ENCODE measurements around the gene RUNX2. TPM values are rescaled to one million over a fixed set of nuclear protein-coding genes. Genes with fewer than 3 reads are reported as not detected.

RUNX2 gene
- total and polyA plus RNA-seq, 10 of the 15 experiments (the other 5 are each of a cell fraction or from before 2014, with no cell fraction given) = 0.01 to 0.77 (median 0.15) TPM; not detected in 3

DNA sequence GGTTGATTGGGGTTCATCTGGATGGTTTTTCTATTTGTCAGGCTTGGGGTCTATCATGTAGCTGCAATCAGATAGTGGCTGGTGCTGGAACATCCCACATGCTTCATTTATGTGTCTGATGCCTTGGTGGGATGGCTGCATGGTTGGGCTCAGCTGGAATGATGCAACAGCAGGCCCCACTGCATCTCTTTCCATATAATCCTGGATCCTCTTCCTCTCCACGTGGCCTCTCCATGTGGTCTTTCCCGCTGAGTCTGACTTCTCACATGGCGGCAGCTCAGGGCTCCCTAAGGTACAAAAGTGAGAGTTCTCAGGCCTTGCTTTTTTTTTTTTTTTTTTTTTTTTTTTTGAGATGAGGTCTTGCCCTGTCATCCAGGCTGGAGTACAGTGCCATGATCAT lies 114.6 kb downstream of the RUNX2 start:
- H3K9ac ChIP-seq (ENCODE audit: control insufficient read depth, insufficient read depth, low read length) = no peak overlapping the region
- H3K4me3 ChIP-seq = no peak overlapping the region
- BruUV-seq (replicated peaks) = no TSS peak
- ChIA-PET POLR2A (interaction anchor here (0.6 kb wide), 1 partner anchor 155 kb away, joined by 4 read pairs; no protein-coding TSS in a partner anchor), SMC1A (ENCODE audit: uncharacterized antibody, unreplicated experiment) (interaction anchor here (0.8 to 1.4 kb wide), 2 partner anchors 235 to 272 kb away, joined by 4 read pairs; no protein-coding TSS in a partner anchor), CTCF (interaction anchor here (0.5 kb wide), 1 partner anchor 233 kb away, joined by 3 read pairs; no protein-coding TSS in a partner anchor), RAD21 (ENCODE audit: unreplicated experiment) (interaction anchor here (1.4 kb wide), 1 partner anchor 480 kb away, joined by 4 read pairs; no protein-coding TSS in a partner anchor)
- H3K36me3 ChIP-seq (ENCODE audit: control insufficient read depth in 2 of 2, insufficient read depth in 2 of 2, low read length in 1 of 2) = no peaks in the 10 kb centered on the region
- no peak overlapping the region for H3K4me2 ChIP-seq (ENCODE audit: control insufficient read depth, insufficient read depth)
- FAIRE-seq (no peak), DNase-seq (ENCODE audit: low read depth, low spot score) (no peak), ATAC-seq (no peak)
- no peak overlapping the region for H3K27ac ChIP-seq (ENCODE audit: control insufficient read depth, insufficient read depth)
- H2AFZ ChIP-seq (ENCODE audit: control insufficient read depth, low read depth, low read length) = no peak overlapping the region
- no peaks in the 10 kb centered on the region for H4K20me1 ChIP-seq (ENCODE audit: control insufficient read depth, insufficient read depth)
- no peaks in the 10 kb centered on the region for H3K4me1 ChIP-seq (ENCODE audit: control insufficient read depth, insufficient read depth, low read length)
- 63% methylated on average over 3 of the region's 3 CpGs for WGBS (ENCODE audit: insufficient coverage, insufficient replicate concordance, low lambda C conversion rate, missing lambda C conversion rate)
- in situ Hi-C loops (cut with MboI) (no loop called here), intact Hi-C loops (cut with micrococcal nuclease; ENCODE audit: unreplicated experiment) (no loop called here)
- no peaks in the 10 kb centered on the region for H3K79me2 ChIP-seq (ENCODE audit: control insufficient read depth, insufficient read depth, low read length)
- H3K27me3 ChIP-seq (replicated peaks in 1 of 2; ENCODE audit: control insufficient read depth in 2 of 2, insufficient read depth in 2 of 2, low read length in 1 of 2) = no peaks in the 10 kb centered on the region; a peak in 3 of 4 replicates
- no peak for TF ChIP-seq BHLHE40 (IDR thresholded peaks at IDR 0.05; ENCODE audit: borderline replicate concordance in 1 of 2, low read depth in 2 of 2, low read length in 1 of 2)
- TF ChIP-seq CEBPB (IDR thresholded peaks at IDR 0.05; ENCODE audit: borderline replicate concordance in 1 of 2, low read depth in 2 of 2, low read length in 2 of 2) = no peak
- TF ChIP-seq, protein P1, sequence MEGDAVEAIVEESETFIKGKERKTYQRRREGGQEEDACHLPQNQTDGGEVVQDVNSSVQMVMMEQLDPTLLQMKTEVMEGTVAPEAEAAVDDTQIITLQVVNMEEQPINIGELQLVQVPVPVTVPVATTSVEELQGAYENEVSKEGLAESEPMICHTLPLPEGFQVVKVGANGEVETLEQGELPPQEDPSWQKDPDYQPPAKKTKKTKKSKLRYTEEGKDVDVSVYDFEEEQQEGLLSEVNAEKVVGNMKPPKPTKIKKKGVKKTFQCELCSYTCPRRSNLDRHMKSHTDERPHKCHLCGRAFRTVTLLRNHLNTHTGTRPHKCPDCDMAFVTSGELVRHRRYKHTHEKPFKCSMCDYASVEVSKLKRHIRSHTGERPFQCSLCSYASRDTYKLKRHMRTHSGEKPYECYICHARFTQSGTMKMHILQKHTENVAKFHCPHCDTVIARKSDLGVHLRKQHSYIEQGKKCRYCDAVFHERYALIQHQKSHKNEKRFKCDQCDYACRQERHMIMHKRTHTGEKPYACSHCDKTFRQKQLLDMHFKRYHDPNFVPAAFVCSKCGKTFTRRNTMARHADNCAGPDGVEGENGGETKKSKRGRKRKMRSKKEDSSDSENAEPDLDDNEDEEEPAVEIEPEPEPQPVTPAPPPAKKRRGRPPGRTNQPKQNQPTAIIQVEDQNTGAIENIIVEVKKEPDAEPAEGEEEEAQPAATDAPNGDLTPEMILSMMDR (IDR thresholded peaks at IDR 0.05 in 2 of 3, conservative IDR thresholded peaks at IDR 0.05 in 1 of 3; ENCODE audit: control insufficient read depth in 2 of 3, extremely low read depth in 1 of 3, insufficient read depth in 1 of 3, low read depth in 3 of 3, low read length in 3 of 3) = no peak
- no peak for TF ChIP-seq CHD1 (IDR thresholded peaks at IDR 0.05; ENCODE audit: low read depth, low read length)
- no peak for TF ChIP-seq CREB1 (IDR thresholded peaks at IDR 0.05; ENCODE audit: low read depth)
- TF ChIP-seq, protein P2, sequence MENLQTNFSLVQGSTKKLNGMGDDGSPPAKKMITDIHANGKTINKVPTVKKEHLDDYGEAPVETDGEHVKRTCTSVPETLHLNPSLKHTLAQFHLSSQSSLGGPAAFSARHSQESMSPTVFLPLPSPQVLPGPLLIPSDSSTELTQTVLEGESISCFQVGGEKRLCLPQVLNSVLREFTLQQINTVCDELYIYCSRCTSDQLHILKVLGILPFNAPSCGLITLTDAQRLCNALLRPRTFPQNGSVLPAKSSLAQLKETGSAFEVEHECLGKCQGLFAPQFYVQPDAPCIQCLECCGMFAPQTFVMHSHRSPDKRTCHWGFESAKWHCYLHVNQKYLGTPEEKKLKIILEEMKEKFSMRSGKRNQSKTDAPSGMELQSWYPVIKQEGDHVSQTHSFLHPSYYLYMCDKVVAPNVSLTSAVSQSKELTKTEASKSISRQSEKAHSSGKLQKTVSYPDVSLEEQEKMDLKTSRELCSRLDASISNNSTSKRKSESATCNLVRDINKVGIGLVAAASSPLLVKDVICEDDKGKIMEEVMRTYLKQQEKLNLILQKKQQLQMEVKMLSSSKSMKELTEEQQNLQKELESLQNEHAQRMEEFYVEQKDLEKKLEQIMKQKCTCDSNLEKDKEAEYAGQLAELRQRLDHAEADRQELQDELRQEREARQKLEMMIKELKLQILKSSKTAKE (IDR thresholded peaks at IDR 0.05; ENCODE audit: low read depth, poor library complexity, severe bottlenecking) = no peak
- TF ChIP-seq RFX5 (IDR thresholded peaks at IDR 0.05; ENCODE audit: low read depth, low read length) = no peak
- no peak for TF ChIP-seq IRF4 (IDR thresholded peaks at IDR 0.05; ENCODE audit: low read depth, low read length)
- TF ChIP-seq NR2C2 (IDR thresholded peaks at IDR 0.05; ENCODE audit: borderline replicate concordance, control insufficient read depth, insufficient read length, low read depth) = no peak
- no peak for TF ChIP-seq NR2F1 (conservative IDR thresholded peaks at IDR 0.05)
- TF ChIP-seq, protein P3, sequence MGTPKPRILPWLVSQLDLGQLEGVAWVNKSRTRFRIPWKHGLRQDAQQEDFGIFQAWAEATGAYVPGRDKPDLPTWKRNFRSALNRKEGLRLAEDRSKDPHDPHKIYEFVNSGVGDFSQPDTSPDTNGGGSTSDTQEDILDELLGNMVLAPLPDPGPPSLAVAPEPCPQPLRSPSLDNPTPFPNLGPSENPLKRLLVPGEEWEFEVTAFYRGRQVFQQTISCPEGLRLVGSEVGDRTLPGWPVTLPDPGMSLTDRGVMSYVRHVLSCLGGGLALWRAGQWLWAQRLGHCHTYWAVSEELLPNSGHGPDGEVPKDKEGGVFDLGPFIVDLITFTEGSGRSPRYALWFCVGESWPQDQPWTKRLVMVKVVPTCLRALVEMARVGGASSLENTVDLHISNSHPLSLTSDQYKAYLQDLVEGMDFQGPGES (IDR thresholded peaks at IDR 0.05) = no peak
- TF ChIP-seq BCL11A (IDR thresholded peaks at IDR 0.05; ENCODE audit: low read depth, low read length) = no peak
- no peak for TF ChIP-seq JUNB (IDR thresholded peaks at IDR 0.05)
- no peak for TF ChIP-seq KDM1A (IDR thresholded peaks at IDR 0.05; ENCODE audit: borderline replicate concordance)
- no peaks in the 10 kb centered on the region for H3K9me3 ChIP-seq (replicated peaks; ENCODE audit: control insufficient read depth, insufficient read depth, low read length)
